A549 (cell line): Measurements from ENCODE around the gene EFCAB11.

Experiments used
- CHD4 ChIP-seq: fragments of 200-600 bp; sonication (generic); IDR thresholded peaks from 2 replicates; pipeline ENCODE4 v1.6.1; 2016; ENCODE audit warnings: antibody characterized with exemption, mild to moderate bottlenecking, borderline replicate concordance
- CTCF ChIP-seq: fragments of >200 bp; sonication (Bioruptor Twin); formaldehyde crosslinking; IDR thresholded peaks from 3 replicates; pipeline ENCODE4 v1.5.1; 2016
- EP300 ChIP-seq, 2 experiments: fragments of >200 bp; sonication (Bioruptor Twin); formaldehyde crosslinking; IDR thresholded peaks; 2 replicates in 1 of 2; 3 replicates in 1 of 2; pipeline ENCODE4 v1.6.1; 2016 to 2017
- MAX ChIP-seq: IDR thresholded peaks from 2 replicates; pipeline ENCODE4 v1.6.1; 2012
- RAD21 ChIP-seq, 2 experiments: fragments of >200 bp in 1 of 2; sonication (Bioruptor Twin) in 1 of 2; formaldehyde crosslinking in 1 of 2; IDR thresholded peaks in 1 of 2; conservative IDR thresholded peaks in 1 of 2; 2 replicates in 1 of 2; 3 replicates in 1 of 2; pipeline ENCODE4 v1.6.1; 2012 to 2018; ENCODE audit warnings: inconsistent platforms in 1 of 2
- RFX5 ChIP-seq: fragments of 450-650 bp; IDR thresholded peaks from 2 replicates; pipeline ENCODE4 v1.7.1; 2014; ENCODE audit warnings: antibody characterized with exemption, mild to moderate bottlenecking, moderate library complexity
- ZNF302 ChIP-seq: fragments of 250-450 bp; sonication (Bioruptor Pico); IDR thresholded peaks from 2 replicates; pipeline ENCODE4 v1.9.0; 2021; ENCODE audit warnings: inconsistent platforms, mild to moderate bottlenecking, moderate library complexity

- no peak for TF ChIP-seq CTCF
- no peak for TF ChIP-seq ZNF302 (CRISPR knock-in tag)
- no peak for TF ChIP-seq EP300 (IDR thresholded peaks at IDR 0.05)
- no peak for TF ChIP-seq RAD21 (conservative IDR thresholded peaks at IDR 0.05 in 1 of 2, IDR thresholded peaks at IDR 0.05 in 1 of 2)
- no peak for TF ChIP-seq MAX
- no peak for TF ChIP-seq CHD4
- no peak for TF ChIP-seq RFX5
Observed at GRCh38 chr14:89907655-89908054, 46.9 kb downstream of the EFCAB11 start.
